Measurements from ENCODE around the gene COL6A3.

The COL6A3 gene

DNA sequence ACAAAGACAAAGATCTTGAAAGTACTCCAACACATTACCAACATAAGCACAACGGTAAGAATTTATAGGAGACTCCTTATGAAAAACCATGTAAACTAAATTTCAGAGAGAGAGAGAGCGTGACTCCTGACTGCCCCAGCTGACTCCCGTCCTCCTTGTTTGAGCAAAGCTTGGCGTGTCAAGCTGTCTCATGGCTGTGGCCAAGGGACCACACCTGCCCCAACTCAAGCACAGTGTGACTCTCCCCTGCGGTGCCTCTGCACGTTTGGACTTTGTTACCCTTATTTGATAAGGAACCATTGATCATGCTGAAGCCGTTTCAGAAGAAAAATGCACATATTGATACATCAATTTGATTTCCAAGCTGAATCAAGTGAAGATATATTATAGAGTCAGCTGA, 124.8 kb downstream of the COL6A3 start:
- Histone ChIP-seq H3K27ac (no peak overlapping the region), H3K27me3 (replicated peaks) (no peaks in the 10 kb centered on the region), H3K4me3 (ENCODE audit: low read depth, low read length) (no peak overlapping the region), H3K36me3 (replicated peaks) (no peaks in the 10 kb centered on the region)
- in situ Hi-C loops (cut with HindIII; ENCODE audit: low pct_ligation_motif_present, low sequenced_read_pairs) = no loop called here
- TF ChIP-seq, protein P1, sequence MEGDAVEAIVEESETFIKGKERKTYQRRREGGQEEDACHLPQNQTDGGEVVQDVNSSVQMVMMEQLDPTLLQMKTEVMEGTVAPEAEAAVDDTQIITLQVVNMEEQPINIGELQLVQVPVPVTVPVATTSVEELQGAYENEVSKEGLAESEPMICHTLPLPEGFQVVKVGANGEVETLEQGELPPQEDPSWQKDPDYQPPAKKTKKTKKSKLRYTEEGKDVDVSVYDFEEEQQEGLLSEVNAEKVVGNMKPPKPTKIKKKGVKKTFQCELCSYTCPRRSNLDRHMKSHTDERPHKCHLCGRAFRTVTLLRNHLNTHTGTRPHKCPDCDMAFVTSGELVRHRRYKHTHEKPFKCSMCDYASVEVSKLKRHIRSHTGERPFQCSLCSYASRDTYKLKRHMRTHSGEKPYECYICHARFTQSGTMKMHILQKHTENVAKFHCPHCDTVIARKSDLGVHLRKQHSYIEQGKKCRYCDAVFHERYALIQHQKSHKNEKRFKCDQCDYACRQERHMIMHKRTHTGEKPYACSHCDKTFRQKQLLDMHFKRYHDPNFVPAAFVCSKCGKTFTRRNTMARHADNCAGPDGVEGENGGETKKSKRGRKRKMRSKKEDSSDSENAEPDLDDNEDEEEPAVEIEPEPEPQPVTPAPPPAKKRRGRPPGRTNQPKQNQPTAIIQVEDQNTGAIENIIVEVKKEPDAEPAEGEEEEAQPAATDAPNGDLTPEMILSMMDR (IDR thresholded peaks at IDR 0.05; ENCODE audit: low read depth, low read length, missing control alignments) = no peak
- DNase-seq = no peak

- H3K27me3 ChIP-seq (replicated peaks) = no peaks in the 10 kb centered on the region
- H3K4me3 ChIP-seq (ENCODE audit: low read depth, low read length) = no peak overlapping the region
- DNase-seq = peak; percentile 40
- in situ Hi-C loops (cut with HindIII; ENCODE audit: low pct_ligation_motif_present, low sequenced_read_pairs) = no loop called here
- no peaks in the 10 kb centered on the region for H3K36me3 ChIP-seq (replicated peaks)
- H3K27ac ChIP-seq = peak overlapping the region; percentile 18
- TF ChIP-seq, protein P1 (IDR thresholded peaks at IDR 0.05; ENCODE audit: low read depth, low read length, missing control alignments) = no peak
These were observed 126.1 kb downstream of the COL6A3 start for GRCh38 chr2:237287872-237288271.

DNA sequence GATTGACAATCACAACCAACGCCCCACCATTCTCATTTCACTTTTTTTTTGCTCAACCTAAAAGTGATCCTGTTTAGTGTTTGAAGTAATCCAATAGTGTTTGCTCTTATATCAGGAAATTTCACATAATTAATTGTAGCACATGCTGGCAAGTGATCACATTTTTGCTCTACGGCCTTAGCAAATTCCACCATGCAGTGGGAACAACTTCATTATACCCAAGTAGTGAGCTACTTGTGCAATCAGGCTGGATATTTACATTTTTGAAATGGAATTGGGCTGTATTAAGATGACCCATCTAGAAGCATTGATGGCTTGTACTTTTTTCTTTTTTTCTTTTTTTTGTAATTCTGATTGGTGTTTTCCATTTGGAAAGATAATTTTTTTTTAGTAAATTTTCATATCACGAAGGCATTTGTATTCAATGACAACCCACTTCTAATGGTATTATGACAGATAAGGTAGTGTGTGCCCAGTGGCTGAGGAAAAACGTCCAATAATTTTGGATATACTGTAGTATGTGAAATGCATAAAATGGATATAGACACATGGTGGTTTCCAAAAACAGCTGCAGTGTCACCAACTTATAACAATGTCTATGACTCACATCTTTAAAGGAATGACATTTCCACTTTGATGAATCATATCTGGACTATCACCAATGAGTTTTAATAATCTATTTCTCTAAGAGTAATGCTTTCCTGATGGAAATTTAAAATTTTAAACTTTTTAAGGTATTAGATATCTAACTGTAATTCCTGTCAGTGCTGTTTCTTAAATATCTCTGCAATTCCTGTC, 130.6 kb downstream of the COL6A3 start:
- no peak for DNase-seq
- Histone ChIP-seq H3K27me3 (replicated peaks) (no peaks in the 10 kb centered on the region), H3K4me3 (ENCODE audit: low read depth, low read length) (no peak overlapping the region), H3K36me3 (replicated peaks) (no peaks in the 10 kb centered on the region), H3K27ac (peak overlapping the region; percentile 65)
- in situ Hi-C loops (cut with HindIII; ENCODE audit: low pct_ligation_motif_present, low sequenced_read_pairs) = no loop called here
- TF ChIP-seq, protein P1 (IDR thresholded peaks at IDR 0.05; ENCODE audit: low read depth, low read length, missing control alignments) = no peak

- no peak for DNase-seq
- H3K27me3 ChIP-seq (replicated peaks) = no peaks in the 10 kb centered on the region
- H3K27ac ChIP-seq = peak overlapping the region; percentile 98
- in situ Hi-C loops (cut with HindIII; ENCODE audit: low pct_ligation_motif_present, low sequenced_read_pairs) = no loop called here
- no peak overlapping the region for H3K4me3 ChIP-seq (ENCODE audit: low read depth, low read length)
- TF ChIP-seq, protein P1 (IDR thresholded peaks at IDR 0.05; ENCODE audit: low read depth, low read length, missing control alignments) = no peak
- H3K36me3 ChIP-seq (replicated peaks) = no peaks in the 10 kb centered on the region
These were observed 131.3 kb downstream of the COL6A3 start for GRCh38 chr2:237282568-237283128.

- TF ChIP-seq, protein P1 (IDR thresholded peaks at IDR 0.05; ENCODE audit: low read depth, low read length, missing control alignments) = no peak
- Histone ChIP-seq H3K4me3 (ENCODE audit: low read depth, low read length) (no peak overlapping the region), H3K27ac (peak overlapping the region; percentile 98), H3K27me3 (replicated peaks) (no peaks in the 10 kb centered on the region), H3K36me3 (replicated peaks) (no peaks in the 10 kb centered on the region)
- peak; percentile 73 for DNase-seq
- in situ Hi-C loops (cut with HindIII; ENCODE audit: low pct_ligation_motif_present, low sequenced_read_pairs) = no loop called here
These were observed 132.1 kb downstream of the COL6A3 start for GRCh38 chr2:237281836-237282306.

All from brain microvascular endothelial cell (primary cell).